Peyer's patch (tissue), 4 donors: Measurements from ENCODE around the gene FGGY.

Experiments used
- POLR2A ChIP-seq, 2 donors: fragments of 450-650 bp; IDR thresholded peaks; one replicate each; pipeline ENCODE4 v1.5.1; 2017; ENCODE audit warnings: antibody characterized with exemption in 2 of 2, mild to moderate bottlenecking in 2 of 2, moderate library complexity in 2 of 2
- TF ChIP-seq, protein P1 (sequence below), 6 experiments: fragments of 450-650 bp in 4 of 6; fragments of 200-600 bp in 2 of 6; sonication (generic) in 1 of 6; IDR thresholded peaks; one replicate each; pipeline ENCODE4 v1.5.1; 2017 to 2019; ENCODE audit warnings: antibody characterized with exemption in 6 of 6, mild to moderate bottlenecking in 3 of 6, moderate library complexity in 1 of 6

- TF ChIP-seq, protein P1, sequence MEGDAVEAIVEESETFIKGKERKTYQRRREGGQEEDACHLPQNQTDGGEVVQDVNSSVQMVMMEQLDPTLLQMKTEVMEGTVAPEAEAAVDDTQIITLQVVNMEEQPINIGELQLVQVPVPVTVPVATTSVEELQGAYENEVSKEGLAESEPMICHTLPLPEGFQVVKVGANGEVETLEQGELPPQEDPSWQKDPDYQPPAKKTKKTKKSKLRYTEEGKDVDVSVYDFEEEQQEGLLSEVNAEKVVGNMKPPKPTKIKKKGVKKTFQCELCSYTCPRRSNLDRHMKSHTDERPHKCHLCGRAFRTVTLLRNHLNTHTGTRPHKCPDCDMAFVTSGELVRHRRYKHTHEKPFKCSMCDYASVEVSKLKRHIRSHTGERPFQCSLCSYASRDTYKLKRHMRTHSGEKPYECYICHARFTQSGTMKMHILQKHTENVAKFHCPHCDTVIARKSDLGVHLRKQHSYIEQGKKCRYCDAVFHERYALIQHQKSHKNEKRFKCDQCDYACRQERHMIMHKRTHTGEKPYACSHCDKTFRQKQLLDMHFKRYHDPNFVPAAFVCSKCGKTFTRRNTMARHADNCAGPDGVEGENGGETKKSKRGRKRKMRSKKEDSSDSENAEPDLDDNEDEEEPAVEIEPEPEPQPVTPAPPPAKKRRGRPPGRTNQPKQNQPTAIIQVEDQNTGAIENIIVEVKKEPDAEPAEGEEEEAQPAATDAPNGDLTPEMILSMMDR (IDR thresholded peaks at IDR 0.05) = no peak
- no peak for TF ChIP-seq POLR2A (IDR thresholded peaks at IDR 0.05)
Measured at GRCh38 chr1:59798600-59798999, 501.7 kb downstream of the FGGY start.
